Cerebellar nuclear complex (tissue), 1 donor: ENCODE results near the gene PLCG1.

Experiments used
- DNase-seq, 2 experiments: peaks; one replicate each; lab custom pipeline; 2025; lab: John Stamatoyannopoulos, UW

The PLCG1 gene

DNA sequence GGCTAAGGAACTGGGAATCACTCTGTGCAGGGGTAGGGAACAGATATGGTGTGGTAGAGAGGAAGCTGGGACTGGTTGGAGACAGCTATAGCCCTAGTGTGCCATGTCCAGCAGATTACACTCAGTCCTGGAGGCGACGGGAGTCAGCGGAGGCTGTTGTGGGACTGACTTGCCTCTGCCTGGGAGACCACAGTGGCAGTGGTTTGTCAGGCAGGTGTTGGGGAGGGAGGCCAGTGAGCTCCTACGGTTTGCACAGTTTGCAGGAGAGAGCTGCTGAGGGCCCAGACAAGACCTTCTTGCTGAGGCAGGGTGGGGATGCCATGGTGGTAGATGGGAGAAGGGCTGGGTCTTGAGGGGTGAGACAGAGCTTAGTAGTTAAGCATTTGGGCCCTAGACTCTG lies 4.9 kb downstream of the PLCG1 start:
- no peak for DNase-seq

DNA sequence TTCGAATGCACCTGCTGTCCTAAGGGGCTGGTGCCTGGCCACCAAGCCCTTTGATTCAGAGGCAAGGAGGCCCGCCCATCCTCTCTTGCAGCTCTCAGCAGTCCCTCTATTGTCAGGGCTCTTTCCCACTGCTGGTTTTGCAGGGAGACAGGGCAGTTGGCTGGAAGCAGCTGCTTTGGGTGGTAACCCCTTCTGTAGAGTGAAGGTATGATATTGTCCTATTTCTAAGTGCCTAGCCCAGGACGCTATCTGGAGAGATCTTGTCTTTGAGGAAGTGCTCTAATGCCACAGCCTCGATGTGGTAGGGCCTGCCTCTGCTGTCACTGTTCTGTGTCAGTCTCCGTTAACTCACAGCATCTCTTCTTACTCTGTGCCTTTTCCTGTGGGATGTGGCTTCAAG lies 5.6 kb downstream of the PLCG1 start:
- DNase-seq = no peak

DNA sequence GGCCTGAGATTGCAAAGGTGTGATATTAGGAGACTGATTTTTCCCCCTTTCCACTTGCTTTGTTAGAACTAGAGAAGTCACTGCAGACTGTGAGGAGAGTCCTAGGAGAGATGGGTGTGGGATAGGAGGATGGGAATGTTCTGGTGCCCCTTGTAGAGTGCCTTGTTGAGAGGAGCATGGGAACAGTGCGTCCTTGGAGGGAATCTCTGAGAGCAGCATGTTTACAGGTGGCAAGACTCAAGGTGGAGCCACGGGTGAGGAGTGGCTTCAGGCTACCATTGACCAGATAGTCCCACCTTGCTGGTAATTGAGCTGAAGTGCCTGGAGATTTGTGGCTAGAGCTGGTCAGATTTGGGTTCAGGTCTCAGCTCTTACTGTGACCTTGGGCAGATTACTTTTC lies 6.0 kb downstream of the PLCG1 start:
- DNase-seq = no peak

DNA sequence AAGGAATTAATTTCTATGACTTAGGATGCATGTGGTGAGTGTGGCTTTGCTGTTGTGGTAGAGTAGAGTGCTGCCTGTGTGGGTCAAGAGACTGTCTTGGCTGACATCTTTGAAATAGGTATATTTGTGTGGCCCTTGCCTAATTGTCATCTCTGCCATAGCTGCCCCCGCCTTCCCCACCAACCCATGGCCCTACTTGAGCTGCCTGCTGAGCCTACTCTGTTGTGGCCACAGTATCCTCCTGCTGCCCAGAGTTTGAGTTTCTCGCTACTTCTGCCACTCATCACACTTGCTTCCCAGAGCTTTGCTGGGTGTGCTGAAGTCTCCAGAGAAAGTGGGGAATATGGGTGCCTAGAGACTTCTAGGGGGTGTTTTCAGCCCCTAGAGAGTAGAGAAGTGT lies 8.0 kb downstream of the PLCG1 start:
- DNase-seq = no peak

DNA sequence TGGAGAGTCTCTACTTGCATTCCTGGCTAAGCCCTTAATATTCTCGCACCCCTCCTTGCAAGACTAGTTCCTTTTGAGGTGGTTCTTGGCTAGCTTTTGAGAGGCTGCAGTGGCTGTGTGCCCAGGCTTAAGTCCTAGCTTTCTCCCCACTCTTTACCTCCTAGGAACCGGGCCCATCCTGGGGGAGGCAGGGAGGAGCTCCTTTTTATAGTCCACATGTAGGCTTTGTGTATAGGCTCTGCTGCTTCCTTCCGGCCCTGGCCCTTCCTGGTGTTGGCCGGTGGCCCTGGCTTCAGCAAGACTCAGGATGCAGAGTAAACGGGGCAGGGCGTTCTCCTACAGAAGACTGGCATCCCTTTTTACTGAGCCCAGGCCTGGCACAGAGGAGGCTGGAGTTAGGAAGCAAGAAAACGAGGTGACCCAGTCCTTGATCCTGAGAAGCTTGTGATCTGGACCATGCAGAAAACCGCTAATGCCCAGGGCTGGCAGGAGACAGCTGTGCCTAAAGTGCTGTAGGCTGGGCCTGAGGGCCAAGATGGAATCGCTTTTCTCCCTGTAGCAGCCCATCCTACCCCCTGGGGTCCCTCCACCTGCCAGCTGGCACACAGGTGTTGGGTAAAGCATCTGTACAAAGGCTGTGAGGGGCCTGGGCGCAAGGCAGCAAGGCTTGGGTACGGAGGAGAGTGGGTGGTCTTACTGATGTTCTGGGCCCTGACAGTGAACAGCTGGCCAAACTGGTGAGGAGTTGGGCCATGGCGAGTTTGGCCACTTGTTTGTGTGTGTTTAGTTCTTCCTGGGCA lies 8.7 kb downstream of the PLCG1 start:
- DNase-seq = no peak

DNA sequence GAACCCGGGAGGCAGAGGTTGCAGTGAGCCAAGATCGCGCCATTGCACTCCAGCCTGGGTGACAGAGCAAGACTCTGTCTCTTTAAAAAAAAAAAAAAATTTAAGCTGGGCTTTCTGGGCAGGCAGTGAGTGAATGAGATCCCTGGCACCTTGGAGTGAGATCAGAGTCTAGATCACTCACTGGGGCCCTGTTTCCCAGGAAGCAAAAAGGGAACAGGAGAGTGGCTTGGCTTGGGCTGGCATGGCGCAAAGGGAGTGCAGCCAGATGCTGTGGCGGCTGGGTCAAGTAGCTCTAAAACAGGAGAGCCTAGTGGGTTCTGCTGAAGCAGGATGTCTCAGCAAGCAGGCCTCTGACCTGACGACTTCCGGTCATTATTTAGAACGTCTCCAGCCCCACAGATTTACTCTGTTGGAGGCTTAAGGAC lies 10.4 kb downstream of the PLCG1 start:
- no peak for DNase-seq

DNA sequence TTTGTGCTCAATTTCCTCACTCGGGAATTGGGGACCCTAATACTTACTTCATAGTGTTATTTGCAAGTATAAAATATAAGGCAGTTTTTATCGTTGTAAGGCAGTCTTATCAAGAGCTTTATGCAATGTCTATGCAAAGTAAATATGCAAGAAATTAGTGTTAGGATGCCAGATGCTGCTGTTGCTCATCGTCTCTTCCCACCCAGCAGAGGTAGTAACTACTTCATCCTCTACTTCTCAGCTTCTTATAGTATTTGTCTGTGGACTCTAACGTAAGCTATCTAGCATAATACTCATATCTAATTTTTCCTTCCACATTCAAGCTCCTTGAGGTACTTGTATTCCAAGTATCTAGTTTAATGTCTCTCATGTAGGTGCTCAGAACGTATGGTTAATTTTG lies 11.6 kb downstream of the PLCG1 start:
- DNase-seq = no peak

DNA sequence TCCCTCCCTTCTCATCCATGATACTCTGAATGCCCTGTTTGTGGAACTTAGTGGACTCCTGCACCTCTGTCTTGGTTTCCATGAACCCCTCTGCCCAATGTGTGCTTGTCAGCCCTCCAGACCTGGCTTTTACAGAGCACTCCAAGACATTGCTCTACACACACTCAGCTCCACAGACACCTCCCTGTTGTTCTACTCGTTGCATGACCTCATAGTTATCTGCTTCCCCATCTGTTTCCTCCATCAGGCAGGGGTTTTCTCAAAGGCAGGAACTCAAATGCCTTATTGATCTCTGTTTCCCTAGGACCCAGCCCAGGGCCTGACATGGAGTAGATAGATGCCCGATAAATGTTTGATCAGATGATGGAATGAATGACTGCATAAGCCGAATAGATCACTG lies 13.3 kb downstream of the PLCG1 start:
- no peak for DNase-seq

DNA sequence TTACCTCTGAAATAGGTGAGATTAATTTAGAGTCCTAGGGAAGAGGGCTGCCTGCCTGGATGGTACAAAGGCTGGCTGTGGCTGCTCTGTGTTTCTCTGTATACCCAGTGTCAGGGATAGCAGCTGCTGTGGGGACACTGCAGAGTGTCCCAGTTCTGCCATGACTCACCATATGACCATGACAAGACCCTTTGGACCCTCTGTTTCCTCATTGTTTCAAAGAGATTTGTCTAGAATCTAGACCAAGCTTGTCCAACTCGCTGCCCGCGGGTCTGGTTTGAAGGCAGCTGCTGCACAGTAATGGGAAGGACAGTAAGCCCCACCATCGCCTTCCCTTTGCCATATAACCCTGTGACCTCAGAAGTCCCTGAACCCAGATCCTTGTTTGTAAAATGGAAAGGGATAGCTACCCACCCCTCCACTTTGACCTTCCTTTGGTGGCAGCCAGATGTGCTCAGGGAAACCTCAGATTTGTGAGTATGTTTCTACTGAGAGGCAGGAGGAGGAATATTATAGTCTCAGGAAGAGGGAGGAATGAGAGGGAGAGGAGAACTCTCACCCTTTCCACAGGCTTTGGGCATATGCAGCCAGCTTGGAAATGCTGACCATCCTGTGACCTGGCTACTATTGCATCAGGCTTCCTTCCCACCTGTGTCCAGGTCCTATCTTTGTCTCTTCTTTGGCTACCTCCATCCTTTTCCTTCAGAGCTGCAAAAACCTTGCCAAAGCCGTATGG lies 14.0 kb downstream of the PLCG1 start:
- DNase-seq = no peak

DNA sequence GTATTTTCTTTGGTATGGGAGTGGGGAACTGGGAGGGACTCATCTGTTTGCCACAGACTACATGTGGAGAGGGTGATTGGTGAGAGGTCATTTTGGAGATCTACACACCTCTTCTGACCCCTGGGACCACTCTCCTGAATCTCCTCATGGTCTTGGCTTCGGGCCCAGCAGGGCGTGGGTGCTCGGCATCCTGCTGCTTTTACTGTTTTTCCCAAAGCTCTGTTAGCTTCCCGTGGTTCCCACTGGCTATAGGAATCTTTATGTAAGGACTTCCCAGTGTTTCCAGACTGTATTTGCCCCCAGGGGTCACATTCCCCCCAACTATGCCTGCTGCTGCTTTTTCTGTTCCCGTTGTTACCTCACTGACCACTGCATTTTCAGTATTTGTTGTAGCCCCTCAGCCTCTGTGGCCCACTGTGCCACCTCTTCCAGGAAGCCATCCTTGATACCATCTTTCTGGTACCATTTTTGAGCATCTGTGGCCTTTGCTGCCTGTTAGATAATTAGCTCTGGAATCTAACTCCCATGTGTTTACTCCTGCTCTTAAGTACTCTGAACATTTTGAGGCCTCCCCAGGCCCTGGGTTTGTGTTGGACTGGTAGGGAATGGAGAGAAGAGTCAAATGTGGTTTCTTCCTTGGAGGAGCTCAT lies 14.9 kb downstream of the PLCG1 start:
- no peak for DNase-seq

DNA sequence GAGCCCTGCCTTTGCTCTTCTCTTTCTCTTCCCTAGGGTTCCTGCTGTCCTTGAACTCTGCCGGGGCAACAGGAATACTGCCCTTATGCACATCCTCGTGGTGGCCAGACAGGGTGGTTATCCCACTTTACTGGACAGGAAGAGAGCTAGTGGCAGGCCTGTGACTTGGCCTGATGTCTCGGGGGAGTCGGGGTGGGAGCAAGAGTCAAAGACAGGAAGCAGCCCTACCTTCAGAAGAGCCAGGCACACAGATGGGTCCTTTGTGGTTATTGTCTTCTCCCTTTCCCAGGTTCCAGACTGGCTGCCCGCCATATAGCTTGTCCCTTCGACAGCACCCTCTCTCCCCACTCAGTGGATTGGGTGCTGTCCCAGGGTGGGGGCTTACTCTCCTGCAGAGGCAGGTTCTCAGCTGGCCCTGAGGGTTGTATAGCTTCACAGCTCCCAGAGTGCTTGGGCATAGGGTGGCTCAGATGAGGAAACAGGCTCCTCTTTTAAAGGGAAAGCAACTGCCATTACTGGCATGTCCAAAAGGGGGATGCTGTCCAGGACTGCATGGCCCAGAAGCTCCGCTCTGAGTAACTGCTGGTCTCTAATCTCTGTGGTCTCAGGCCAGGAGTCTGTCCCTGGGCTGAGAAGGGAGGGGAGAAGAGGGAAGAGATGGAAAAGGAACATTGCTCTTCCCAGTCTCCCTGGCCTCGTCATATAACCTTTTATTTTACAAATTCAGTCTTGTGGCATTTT lies 17.3 kb downstream of the PLCG1 start:
- DNase-seq = no peak

DNA sequence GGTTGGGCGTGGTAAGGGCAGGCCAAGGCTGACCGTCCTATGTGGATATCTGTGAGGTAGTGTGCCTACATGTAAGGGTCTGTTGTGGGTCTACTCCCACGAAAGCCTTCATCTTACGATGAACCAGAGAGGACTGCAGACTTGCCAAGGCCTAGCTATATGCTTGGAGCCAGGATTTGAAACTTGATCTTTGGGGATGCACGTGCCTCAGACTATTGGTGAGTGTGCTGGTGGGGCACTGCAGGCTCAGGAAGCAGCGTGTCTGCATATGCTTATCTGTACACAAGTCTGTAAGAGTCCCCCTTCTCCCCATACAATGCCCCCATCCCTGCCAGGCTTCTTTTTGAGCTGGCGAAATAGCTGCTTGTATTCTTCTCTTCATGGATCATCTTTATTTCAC lies 17.9 kb downstream of the PLCG1 start:
- no peak for DNase-seq

DNA sequence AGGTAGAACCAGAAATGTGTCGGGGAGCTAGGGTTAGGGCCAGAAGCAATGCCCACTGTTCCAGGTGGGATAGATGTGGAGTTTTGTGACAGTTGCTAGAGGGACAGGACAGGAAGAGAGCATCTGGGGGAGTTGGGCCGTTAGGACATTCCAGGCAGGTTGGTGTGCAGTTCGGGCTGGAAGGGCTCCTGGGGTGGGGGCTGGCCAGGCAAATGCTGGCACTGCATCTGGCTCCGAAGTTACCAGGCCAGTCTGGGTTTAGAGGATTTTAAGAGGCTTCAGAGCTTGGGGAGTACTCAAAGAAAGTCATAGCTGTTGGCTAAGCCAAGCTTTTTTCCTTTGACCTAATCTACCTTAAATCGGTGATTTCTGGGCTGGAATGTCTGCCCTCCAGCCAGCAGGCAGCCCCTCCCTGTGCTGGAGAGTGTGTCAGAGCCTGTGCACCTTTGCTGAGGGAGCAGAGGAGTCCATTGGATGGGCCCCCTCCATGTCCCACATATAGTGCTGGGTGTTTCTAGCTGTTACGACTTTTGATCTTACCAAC lies 20.8 kb downstream of the PLCG1 start:
- no peak for DNase-seq

DNA sequence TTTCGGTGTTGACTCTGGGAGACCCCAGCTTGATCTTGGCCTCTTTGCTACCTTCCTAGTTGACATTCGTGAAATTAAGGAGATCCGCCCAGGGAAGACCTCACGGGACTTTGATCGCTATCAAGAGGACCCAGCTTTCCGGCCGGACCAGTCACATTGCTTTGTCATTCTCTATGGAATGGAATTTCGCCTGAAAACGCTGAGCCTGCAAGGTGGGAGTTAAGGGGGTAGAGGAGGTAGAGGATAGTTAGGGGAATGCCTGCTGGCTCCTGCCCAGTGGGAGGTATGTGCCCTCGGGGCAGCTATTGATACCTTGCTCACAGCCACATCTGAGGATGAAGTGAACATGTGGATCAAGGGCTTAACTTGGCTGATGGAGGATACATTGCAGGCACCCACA lies 22.2 kb downstream of the PLCG1 start:
- DNase-seq = no peak

DNA sequence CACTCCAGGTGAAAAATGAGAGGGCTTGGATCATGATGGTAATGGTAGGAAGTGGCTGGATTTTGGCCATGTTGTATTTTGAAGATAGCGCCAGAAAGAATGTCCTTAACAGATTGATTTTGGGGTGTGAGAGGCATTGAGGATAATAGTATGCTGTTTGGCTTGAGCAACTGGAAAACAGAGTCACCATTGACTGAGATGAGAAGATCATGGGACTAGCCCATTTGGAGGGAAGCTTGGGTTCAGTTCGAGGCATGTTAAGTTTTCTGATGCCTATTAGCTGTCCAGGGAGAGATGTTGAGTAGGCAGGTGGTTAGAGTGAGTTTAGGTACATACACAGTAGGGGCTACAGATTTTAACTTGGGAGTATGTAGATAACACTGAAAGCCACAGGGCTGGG lies 23.3 kb downstream of the PLCG1 start:
- DNase-seq = no peak

DNA sequence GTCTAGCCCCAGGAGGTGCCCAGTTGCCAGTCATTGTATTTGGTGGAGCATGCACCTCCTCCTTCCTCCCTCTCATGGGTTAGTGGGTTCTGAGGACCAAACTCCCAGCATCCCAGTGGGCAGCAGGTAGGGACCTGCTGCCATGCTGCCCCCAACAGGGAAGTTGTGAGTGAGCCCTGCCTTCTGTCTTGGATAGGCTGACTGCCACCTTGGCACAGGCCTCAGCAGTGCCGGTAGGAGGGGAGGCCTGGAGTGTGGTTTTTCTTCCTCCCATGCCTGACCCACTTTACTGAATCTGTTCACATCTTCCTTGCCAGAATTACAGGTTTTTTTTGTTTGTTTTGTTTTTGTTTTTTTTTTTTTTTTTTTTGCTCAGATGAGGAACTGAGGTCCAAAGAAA lies 24.5 kb downstream of the PLCG1 start:
- peak; percentile 92 to 98 for DNase-seq

DNA sequence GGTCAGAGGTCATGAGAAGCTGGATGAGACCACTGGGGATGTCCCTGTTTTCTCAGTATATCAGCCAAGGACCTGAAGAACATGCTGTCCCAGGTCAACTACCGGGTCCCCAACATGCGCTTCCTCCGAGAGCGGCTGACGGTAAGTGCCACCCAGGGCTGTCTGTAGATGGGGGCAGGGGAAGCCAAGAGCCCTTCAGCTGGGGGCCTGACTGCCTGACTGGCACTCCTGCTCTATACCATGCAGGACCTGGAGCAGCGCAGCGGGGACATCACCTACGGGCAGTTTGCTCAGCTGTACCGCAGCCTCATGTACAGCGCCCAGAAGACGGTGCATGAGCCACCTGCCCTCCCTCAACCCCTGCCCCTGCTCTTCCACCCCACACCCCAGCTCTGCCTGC lies 25.1 kb downstream of the PLCG1 start:
- DNase-seq = no peak

DNA sequence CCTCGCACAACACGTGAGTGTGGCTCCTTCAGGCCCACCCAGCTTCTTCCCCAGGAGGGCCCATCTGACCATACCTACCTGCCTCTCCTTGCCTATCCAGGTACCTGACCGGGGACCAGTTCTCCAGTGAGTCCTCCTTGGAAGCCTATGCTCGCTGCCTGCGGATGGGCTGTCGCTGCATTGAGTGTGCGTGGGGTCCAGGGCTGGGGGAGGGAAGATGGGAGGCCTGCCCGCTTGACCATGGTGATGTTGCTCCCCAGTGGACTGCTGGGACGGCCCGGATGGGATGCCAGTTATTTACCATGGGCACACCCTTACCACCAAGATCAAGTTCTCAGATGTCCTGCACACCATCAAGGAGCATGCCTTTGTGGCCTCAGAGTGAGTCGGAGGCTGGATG lies 26.5 kb downstream of the PLCG1 start:
- DNase-seq = no peak

DNA sequence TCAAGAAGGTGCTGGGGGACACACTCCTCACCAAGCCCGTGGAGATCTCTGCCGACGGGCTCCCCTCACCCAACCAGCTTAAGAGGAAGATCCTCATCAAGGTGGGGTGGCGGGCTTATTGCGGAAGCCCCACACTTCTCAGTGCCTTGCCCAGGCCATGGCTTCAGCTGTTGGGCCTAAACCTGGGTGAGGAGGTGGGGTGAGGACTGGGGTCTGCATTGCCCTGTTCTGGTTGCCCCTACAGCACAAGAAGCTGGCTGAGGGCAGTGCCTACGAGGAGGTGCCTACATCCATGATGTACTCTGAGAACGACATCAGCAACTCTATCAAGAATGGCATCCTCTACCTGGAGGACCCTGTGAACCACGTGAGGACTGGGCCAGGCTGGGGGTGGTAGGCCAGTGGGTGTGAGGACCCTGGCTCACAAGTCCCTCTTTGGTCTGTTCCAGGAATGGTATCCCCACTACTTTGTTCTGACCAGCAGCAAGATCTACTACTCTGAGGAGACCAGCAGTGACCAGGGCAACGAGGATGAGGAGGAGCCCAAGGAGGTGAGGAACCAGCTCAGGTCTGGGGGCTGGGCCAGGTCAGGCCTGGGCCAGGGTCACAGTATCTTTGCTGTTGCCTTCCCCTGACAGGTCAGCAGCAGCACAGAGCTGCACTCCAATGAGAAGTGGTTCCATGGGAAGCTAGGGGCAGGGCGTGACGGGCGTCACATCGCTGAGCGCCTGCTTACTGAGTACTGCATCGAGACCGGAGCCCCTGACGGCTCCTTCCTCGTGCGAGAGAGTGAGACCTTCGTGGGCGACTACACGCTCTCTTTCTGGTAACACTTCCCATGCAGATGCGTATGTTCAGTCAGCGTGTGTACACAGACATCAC lies 27.9 kb downstream of the PLCG1 start:
- no peak for DNase-seq

DNA sequence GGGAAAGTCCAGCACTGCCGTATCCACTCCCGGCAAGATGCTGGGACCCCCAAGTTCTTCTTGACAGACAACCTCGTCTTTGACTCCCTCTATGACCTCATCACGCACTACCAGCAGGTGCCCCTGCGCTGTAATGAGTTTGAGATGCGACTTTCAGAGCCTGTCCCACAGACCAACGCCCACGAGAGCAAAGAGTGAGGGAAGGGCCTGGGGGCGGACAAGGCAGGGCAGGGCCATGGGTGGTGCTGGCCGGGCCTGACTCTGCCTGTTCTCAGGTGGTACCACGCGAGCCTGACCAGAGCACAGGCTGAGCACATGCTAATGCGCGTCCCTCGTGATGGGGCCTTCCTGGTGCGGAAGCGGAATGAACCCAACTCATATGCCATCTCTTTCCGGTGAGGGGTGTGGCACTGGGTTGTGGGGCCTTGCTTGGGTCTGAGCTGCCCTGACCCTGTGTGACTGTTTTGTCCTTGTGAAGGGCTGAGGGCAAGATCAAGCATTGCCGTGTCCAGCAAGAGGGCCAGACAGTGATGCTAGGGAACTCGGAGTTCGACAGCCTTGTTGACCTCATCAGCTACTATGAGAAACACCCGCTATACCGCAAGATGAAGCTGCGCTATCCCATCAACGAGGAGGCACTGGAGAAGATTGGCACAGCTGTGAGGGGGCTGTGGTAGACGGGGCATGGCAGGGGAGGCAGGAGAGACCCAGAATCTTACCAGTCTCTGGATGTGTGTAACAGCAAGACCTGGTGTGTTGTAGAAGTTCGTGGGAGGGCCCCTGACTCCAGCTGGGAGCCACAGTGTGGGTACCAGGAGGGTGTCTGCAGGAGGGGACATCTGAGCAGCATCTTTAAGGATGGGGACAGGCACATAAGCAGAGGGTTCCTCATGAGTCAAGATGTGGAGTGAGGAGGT lies 29.1 kb downstream of the PLCG1 start:
- DNase-seq = no peak
